Right forelimb (tissue), 1 donor: ENCODE results near the gene TPPP3.
"Not testable (repeated sequence)": the region's sequence is repeated elsewhere in the genome, so short reads cannot be mapped to it uniquely, and the experiment has no call there.

Source experiments
- DNase-seq: peaks from one replicate; pipeline ENCODE4 v3.0.0-alpha.2; 2018

Gene TPPP3

DNA sequence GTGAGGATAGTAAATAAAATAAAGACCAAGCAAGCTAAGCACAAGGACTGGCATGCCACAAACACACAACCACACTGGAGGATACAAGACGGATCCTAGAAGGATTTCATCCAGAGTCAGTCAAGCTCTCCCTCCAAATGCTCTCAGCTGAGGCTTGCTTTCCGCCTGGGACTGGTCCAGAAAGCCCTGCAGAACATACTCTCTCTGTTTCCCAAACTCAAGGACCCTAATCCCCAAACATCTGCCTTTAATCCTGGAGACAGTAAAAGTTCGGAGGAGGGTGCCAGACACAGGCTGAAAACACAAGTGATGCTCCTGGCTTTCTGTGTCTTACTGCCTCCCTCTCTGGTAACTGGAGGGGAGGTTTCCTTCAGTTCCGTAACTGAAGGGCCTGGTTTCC, 32.3 kb upstream of the TPPP3 start:
- DNase-seq, result no peak

DNA sequence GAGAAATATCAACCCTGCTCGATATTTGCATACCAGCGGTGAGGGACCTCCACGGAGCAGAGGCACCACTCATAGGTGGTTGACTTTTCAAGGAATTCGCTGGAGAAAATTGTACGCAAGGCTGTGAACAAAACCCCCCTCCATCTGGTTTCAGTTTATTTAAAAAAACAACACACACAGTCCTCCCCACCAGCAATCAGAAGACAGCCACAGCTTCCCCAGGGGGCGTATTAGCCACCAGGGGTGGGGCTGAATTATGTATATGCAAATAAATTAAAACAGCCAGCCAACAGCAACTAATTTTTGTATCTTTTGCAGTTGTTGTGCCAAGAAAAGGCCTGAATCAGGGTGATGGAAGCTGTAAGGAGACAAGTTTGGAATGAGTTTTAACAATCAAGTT, 31.8 kb upstream of the TPPP3 start:
- no peak for DNase-seq

- DNase-seq, result no peak
These were observed 30.9 kb upstream of the TPPP3 start for GRCh38 chr16:67424261-67424615.

DNA sequence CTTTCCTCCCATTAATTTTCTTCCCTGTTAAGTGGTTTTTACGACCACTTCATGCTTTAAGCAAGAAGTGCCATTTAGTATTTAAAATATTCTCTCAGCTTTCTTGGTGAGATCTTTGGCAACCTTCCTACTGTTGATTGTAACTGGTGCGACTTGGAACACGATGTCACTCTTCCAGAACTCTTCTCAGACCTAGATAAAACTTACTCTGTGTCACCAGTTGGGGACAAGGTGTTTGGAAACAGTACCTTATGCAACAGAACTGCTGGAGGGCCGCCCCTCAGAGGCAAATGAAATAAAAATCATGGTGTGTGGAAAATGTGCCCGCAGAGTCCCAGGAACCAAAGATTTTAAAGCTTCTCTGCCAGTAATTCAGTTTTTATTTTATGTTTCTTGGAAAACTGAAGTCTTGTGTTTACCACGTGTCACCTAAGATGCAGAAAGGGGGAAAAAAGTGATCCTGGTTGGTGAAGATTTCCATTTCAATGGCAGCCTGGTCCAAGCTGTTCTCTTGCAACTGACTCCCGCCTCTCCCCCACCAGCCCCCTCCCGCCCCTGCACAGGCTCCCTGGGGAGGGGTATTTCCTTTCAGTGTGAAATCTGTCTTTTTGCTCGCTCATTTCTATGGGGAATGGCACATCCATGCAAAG, 30.4 kb upstream of the TPPP3 start:
- DNase-seq, result no peak

DNA sequence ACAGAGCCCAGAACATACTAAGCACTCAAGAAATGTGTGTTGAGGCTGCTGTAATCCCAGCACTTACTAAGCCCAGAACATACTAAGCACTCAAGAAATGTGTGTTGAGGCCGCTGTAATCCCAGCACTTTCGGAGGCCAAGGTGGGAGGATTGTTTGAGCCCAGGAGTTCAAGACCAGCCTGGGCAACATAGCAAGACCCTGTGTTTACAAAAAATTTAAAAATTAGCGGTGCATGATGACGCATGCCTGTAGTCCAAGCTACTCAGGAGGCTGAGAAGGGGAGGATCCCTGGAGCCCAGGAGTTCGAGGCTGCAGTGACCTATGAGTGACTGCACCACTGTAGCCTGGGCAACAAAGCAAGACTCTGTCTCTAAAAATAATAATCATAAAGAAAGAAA, 29.7 kb upstream of the TPPP3 start:
- no peak for DNase-seq

DNA sequence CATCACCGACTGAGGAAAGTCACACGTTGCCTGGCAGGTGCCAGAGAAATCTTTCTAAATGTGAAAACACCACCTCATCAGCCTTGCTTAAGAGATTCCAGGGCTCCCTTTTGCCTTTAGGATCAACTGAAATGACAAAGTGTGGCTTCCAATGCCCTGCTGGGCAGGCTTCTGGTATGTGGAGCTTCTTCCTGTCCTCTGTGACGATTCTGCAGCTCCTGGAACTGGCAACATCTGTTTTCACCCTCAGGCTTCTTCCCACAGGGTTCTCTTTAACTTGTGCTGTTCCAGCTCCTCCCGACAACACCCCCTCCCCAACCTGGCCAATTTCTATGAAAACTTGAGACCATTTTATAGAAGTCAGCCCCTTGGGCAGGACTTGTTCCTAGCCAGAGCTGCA, 27.7 kb upstream of the TPPP3 start:
- no peak for DNase-seq

- DNase-seq, result no peak
These were observed 26.6 kb upstream of the TPPP3 start for GRCh38 chr16:67419931-67420330.

GRCh38 chr16:67419502-67419901, 26.2 kb upstream of the TPPP3 start:
- DNase-seq, result no peak

DNA sequence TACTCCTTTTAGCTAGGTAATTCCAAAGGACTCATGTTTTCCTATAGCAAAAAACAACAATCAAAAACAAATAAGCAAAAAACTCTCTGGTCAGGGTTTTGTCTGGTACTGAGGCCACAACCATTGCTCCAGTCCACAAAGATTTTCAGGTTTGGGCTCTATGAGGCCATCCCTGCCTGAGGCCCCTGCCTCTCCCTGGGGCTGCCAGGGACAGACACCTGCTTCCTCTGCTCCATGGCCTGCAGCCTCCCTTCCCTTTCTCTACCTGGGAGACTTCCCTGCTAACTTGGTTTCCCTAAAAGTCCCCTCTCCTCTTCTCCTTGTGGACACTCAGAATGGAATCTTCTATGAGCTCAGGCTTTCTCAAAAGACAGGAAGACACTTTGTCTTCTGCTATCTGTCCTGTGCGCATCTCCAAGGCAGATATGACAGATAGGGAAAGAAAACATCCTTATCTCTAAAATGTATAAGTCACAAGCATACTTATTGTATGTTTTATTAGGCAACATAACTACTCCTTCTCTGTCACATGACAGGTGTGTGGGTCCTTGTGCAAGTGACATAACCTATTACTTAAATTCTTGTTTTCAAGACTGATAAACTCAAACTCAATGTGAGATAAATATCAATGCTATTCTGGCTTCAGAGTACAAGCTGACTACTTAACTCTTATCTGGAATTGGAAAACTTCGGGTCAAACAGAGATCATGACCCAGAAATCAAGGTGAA, 24.2 kb upstream of the TPPP3 start:
- DNase-seq, result no peak

- peak; percentile 89 for DNase-seq
These were observed 22.8 kb upstream of the TPPP3 start, which contains the start of gene ZDHHC1 for GRCh38 chr16:67415872-67416793. TSS of gene ZDHHC1 (minus strand) at chr16:67416477. CDS start at chr16:67407775, 8,702 bp downstream.

DNA sequence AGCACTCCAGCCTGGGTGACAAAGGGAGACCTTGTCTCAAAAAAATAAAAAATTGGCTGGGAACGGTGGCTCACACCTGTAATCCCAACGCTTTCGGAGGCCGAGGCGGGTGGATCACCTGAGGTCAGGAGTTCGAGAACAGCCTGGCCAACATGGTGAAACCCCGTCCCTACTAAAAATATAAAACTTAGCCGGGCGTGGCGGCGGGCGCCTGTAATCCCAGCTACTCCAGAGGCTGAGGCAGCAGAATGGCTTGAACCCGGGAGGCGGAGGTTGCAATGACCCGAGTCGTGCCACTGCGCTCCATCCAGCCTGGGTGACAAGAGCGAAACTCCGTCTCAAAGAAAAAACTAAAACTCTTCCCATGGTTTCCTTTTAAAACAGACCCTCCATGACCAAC, 22.1 kb upstream of the TPPP3 start:
- DNase-seq, result not testable (repeated sequence)

GRCh38 chr16:67413978-67414911, 20.9 kb upstream of the TPPP3 start:
- no peak for DNase-seq

DNA sequence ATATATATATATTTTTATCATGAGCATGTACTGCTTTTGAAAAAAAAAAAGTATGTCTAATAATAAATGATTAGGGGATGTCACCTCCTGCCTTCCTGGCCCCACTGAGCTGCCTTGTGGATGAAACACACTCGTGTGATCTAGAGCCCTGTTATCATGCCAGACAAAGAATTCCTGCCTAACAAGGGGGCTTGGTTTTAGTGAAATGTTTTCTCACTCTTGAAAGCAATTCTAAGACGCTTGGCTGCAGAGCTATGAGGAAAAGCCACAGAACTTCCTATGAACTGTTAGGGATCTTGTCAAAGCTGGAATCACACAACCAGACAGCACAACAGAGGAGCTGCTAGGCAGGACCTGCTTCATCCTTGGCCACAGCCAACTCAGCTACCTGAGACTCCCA, 19.0 kb upstream of the TPPP3 start:
- no peak for DNase-seq

DNA sequence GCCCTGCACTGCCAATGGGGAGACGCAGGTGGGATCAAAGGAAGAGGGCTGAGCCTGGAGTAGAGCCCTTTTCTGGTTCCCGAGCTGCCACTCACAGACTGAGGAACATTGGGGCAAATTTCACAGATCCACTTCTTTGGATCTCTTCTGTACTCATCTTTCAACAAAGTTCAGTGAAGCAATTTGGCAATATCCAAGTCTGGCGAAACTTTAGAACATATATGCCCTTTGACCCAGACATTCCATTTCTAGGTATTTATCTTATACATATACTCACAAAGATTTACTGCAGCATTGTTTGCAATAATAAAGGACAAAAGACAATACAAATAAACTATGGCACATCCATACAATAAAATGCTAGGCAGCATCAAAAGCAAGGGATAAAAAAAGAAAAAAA, 18.0 kb upstream of the TPPP3 start:
- no peak for DNase-seq

DNA sequence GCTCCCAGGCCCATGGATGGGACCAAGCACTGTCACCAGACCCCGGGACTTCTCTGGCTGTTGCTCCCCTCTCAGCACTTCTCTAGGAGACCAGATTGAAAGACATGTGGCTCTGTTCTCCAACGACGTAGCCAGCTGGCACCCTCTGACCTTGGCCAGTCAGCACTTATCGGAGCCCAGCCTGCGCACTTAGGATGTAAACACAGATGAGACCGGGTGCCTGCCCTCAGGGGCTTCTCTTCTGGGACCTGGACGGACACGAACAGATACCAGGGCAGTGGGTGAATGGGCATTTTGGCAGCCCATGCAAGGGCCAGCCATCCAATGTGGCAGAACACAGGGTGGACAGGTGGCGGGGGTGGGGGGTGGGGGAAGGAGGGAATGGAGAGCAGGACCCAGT, 16.3 kb upstream of the TPPP3 start:
- DNase-seq, result no peak

DNA sequence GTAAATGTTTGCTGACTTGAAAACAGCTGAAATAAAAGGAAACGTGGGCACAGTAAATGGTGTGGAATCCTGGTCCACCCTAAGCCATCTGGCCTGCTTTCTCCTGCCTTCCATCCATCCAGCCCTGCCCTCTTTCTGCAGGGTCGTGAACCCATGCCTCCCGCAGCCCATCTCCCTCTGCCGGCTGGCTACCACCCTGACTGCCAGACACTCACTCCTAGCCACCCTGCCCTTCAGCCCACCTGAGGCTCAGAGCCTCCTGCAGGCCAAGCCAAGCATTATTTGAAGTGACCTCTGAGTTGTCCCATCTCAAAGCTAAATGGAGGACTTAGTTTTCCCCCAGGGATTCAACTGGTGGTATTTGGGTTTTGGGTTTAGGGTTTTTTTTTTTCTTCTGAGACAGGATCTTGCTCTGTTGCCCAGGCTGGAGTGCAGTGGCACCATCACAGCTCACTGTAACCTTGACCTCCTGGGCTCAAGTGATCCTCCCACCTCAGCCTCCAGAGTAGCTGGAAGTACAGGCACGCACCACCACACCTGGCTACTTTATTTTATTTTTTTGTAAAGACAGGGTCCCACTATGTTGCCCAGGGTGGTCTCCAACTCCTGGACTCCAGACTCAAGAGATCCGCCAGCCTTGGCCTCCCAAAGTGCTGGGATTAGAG, 14.6 kb upstream of the TPPP3 start:
- no peak for DNase-seq

DNA sequence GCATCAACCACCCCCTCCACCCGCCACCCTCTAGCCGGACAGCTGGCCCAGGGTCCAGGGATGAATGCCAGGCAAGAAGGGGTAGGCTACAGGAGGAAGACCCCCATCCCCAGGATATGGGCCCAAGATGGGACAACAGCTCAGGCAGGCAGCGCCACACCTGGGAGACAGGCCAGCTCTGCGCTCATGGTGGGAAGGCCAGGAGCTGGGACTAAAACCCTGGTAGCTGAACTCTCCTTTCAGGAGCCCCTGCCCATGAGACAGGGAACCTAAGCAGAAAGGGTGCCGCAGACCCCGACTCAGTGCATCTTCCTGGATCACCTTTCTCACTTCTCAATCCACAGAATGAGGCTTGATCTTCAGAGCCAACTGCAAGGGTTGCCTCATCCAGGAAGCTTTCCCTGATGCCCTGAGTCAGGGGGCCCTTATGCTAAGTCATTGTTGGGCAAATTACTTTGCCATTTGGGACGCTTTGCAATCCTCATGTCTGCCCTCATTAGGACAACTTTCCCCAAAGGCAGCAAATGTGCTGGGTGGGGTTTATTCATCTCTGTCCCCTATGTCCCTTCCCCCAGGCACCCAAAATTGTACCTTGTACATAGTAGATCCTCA, 14.0 kb upstream of the TPPP3 start:
- no peak for DNase-seq

- DNase-seq, result peak; percentile 85
These were observed 13.0 kb upstream of the TPPP3 start for GRCh38 chr16:67406111-67406971.

- no peak for DNase-seq
These were observed 12.0 kb upstream of the TPPP3 start for GRCh38 chr16:67405336-67405735.

DNA sequence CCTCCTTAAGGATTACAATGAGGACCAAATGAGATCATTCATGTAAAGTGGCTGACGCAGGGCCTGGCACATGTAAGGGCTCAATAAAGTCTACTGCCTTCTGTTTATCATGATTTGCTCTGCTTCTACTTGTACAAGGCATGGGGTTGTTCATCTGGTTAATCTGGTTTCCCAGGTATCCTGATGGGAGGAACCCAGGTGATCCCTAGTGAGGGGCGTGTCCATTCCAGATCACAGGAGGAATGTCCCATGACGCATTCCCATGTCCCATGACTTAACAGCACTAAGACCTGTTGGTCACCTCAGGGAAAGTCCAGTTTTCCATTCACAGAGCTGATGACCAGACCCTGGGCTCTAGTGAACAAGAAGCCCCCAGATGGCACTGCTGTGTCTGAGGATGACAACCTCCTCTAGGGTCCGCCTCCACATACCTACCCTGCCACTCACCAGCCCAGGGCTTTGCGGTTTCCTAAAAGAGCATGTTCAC, 11.5 kb upstream of the TPPP3 start:
- no peak for DNase-seq
